CD4-positive, alpha-beta T cell (primary cell): Measurements from ENCODE around the gene COBL. TPM values are rescaled to one million over a fixed set of nuclear protein-coding genes. Genes with fewer than 3 reads are reported as not detected.

Experiments used
- ATAC-seq: fragments of 200-7000 bp; cut with Tn5 transposase; one replicate; pipeline ENCODE4 v1.10.0; 2022; ENCODE audit warnings: mild to moderate bottlenecking; ENCODE audit not compliant: poor library complexity
- CTCF ChIA-PET: fragments of 350-600 bp; sonication (Branson Sonifier 250); formaldehyde crosslinking; loops from one replicate; lab custom pipeline; 2021; ENCODE audit warnings: antibody characterized with exemption, inconsistent platforms; lab: Charles Lee
- POLR2A ChIA-PET: fragments of 350-600 bp; sonication (Branson Sonifier 250); formaldehyde crosslinking; loops from one replicate; lab custom pipeline; 2021; ENCODE audit warnings: antibody characterized with exemption, inconsistent platforms; lab: Charles Lee
- DNase-seq, 14 experiments: peaks; one replicate each; pipeline ENCODE4 v3.0.0-alpha.2; 2013 to 2020; ENCODE audit warnings: mixed read lengths in 2 of 14
- H3K27ac ChIP-seq, 2 donors: one replicate each; pipeline versions ENCODE4 v1.5.1 to v1.7.0; 2013; ENCODE audit warnings: low read length in 2 of 2, low read depth in 1 of 2, mild to moderate bottlenecking in 1 of 2
- H3K27me3 ChIP-seq, 2 experiments: 1 replicate in 1 of 2; 2 replicates in 1 of 2; pipeline versions ENCODE4 v1.6.1 to v1.7.0; 2013; ENCODE audit warnings: low read length in 2 of 2, control low read depth in 1 of 2, mild to moderate bottlenecking in 1 of 2, moderate library complexity in 1 of 2; ENCODE audit not compliant: insufficient read depth in 2 of 2, control insufficient read depth in 1 of 2
- H3K36me3 ChIP-seq: one replicate; pipeline ENCODE4 v1.6.1; 2013; ENCODE audit warnings: low read length, control low read depth; ENCODE audit not compliant: insufficient read depth
- H3K4me1 ChIP-seq: one replicate; pipeline ENCODE4 v1.6.1; 2013; ENCODE audit warnings: low read length, control low read depth; ENCODE audit not compliant: insufficient read depth
- H3K4me3 ChIP-seq: one replicate; pipeline ENCODE4 v1.5.1; 2013; ENCODE audit warnings: mild to moderate bottlenecking, low read length, moderate library complexity
- H3K9me3 ChIP-seq, 2 experiments: 1 replicate in 1 of 2; 2 replicates in 1 of 2; pipeline versions ENCODE4 v1.6.1 to v1.7.0; 2013; ENCODE audit warnings: low read length in 2 of 2, mild to moderate bottlenecking in 2 of 2, control low read depth in 1 of 2, moderate library complexity in 1 of 2; ENCODE audit not compliant: control insufficient read depth in 1 of 2, insufficient read depth in 1 of 2
- H3K27ac Mint-ChIP-seq: one replicate; pipeline ENCODE4 v1.8.0; 2020; ENCODE audit warnings: mixed read lengths
- H3K27me3 Mint-ChIP-seq: one replicate; pipeline ENCODE4 v1.8.0; 2021; ENCODE audit warnings: mixed read lengths
- H3K36me3 Mint-ChIP-seq: one replicate; pipeline ENCODE4 v1.8.0; 2021; ENCODE audit warnings: low read depth, mixed read lengths
- H3K4me1 Mint-ChIP-seq: one replicate; pipeline ENCODE4 v1.8.0; 2021; ENCODE audit warnings: low read depth, mixed read lengths
- H3K4me3 Mint-ChIP-seq: one replicate; pipeline ENCODE4 v1.8.0; 2020; ENCODE audit warnings: mild to moderate bottlenecking, mixed read lengths
- H3K9me3 Mint-ChIP-seq: one replicate; pipeline ENCODE4 v1.8.0; 2020; ENCODE audit warnings: mixed read lengths
- intact Hi-C, 2 experiments: fragments of 100-400 bp; cut with DNase I in 1 of 2; cut with micrococcal nuclease in 1 of 2; formaldehyde crosslinking; loops; one replicate each; pipeline versions ENCODE4 v1.15.1 to v1.9.0; 2023 to 2025; cut with DNase I, micrococcal nuclease
- total RNA-seq, 174 experiments: library from RNA in 2 of 174; stranded (reverse) in 2 of 174; gene quantifications; one replicate each; pipeline ENCODE4 v1.2.3 and lab custom pipeline; 2021 to 2026
- TF ChIP-seq, protein P1 (sequence below): fragments of 200-600 bp; IDR thresholded peaks from one replicate; pipeline ENCODE4 v1.8.0; 2022; ENCODE audit warnings: antibody characterized with exemption, mild to moderate bottlenecking

The COBL gene
- total RNA-seq, 2 experiments from 2014 or later: not detected

DNA sequence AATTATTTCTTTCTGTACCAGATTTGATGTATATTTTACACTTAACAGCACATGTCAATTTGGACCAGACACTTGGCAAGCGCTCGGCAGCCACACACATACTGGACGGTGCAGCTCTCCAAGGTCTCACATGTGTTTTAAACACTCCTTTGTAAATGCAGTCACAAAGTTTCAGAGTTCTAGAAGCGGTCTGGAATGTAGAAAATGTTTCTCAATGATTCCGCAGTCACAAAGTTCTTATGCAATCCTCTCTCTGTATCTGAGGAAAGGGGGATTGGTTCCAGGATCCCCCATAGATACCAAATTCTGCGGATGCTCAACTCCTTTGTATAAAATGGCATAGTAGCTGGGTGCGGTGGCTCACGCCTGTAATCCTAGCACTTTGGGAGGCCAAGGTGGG, 280.9 kb downstream of the COBL start:
- intact Hi-C loops: no loop called here
- Mint-ChIP-seq H3K4me3 (no peak overlapping the region), H3K9me3 (no peaks in the 10 kb centered on the region), H3K4me1 (no peaks in the 10 kb centered on the region), H3K36me3 (no peaks in the 10 kb centered on the region), H3K27ac (no peak overlapping the region), H3K27me3 (no peaks in the 10 kb centered on the region)
- Histone ChIP-seq H3K36me3 (no peaks in the 10 kb centered on the region), H3K9me3 (no peaks in the 10 kb centered on the region), H3K27me3 (no peaks in the 10 kb centered on the region), H3K4me1 (no peaks in the 10 kb centered on the region), H3K27ac (no peak overlapping the region), H3K4me3 (no peak overlapping the region)
- ATAC-seq: no peak
- no peak for DNase-seq
- POLR2A ChIA-PET: no interaction called here
- TF ChIP-seq, protein P1, sequence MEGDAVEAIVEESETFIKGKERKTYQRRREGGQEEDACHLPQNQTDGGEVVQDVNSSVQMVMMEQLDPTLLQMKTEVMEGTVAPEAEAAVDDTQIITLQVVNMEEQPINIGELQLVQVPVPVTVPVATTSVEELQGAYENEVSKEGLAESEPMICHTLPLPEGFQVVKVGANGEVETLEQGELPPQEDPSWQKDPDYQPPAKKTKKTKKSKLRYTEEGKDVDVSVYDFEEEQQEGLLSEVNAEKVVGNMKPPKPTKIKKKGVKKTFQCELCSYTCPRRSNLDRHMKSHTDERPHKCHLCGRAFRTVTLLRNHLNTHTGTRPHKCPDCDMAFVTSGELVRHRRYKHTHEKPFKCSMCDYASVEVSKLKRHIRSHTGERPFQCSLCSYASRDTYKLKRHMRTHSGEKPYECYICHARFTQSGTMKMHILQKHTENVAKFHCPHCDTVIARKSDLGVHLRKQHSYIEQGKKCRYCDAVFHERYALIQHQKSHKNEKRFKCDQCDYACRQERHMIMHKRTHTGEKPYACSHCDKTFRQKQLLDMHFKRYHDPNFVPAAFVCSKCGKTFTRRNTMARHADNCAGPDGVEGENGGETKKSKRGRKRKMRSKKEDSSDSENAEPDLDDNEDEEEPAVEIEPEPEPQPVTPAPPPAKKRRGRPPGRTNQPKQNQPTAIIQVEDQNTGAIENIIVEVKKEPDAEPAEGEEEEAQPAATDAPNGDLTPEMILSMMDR: no peak
- CTCF ChIA-PET: interaction anchor here (0.7 kb wide), 1 partner anchor 138 kb away, joined by 3 read pairs; no protein-coding TSS in a partner anchor

DNA sequence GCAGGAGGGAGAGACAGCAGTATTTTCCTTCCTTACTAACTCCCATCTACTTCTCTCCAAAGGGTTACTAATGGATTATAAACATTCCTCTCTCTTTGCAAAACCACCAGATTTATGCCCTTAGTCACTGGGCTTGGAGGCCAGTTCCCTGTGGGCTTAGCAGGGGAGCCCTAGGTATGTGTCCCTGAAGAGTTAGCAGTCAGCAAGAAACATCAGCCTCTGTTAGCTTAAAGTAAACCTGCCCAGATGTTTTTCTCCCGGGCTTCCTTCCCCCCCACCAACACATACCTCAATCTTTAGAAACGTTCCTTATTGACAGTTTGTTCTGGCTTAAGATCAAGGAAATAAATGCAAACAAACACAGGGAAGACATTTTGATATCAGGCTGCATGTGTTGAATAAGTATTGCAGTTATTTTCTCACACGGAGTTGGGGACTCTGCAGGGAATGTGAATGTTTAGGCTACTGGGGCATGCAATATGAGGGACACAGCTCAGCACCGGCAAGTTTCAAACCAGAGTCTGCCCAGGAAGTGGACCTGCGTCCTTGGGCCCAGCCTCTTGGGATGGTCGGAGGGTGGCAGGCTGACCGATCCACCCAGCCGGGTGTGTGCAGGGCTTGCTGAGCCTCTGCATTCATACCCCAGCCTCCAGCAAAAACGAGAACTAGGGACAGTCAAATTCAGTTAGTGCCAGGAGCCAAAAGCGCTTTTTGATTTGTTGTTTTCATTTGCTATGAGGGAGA, 281.9 kb downstream of the COBL start:
- no peak overlapping the region for H3K27ac ChIP-seq
- ATAC-seq (no peak), DNase-seq (no peak)
- TF ChIP-seq, protein P1: no peak
- Mint-ChIP-seq H3K4me3 (no peak overlapping the region), H3K27ac (no peak overlapping the region), H3K36me3 (no peaks in the 10 kb centered on the region), H3K9me3 (no peaks in the 10 kb centered on the region), H3K4me1 (no peaks in the 10 kb centered on the region), H3K27me3 (no peaks in the 10 kb centered on the region)
- ChIA-PET CTCF (no interaction called here), POLR2A (no interaction called here)
- intact Hi-C loops: no loop called here
- no peaks in the 10 kb centered on the region for H3K36me3 ChIP-seq
- H3K9me3 ChIP-seq: no peaks in the 10 kb centered on the region
- no peaks in the 10 kb centered on the region for H3K4me1 ChIP-seq
- no peak overlapping the region for H3K4me3 ChIP-seq
- H3K27me3 ChIP-seq: no peaks in the 10 kb centered on the region

DNA sequence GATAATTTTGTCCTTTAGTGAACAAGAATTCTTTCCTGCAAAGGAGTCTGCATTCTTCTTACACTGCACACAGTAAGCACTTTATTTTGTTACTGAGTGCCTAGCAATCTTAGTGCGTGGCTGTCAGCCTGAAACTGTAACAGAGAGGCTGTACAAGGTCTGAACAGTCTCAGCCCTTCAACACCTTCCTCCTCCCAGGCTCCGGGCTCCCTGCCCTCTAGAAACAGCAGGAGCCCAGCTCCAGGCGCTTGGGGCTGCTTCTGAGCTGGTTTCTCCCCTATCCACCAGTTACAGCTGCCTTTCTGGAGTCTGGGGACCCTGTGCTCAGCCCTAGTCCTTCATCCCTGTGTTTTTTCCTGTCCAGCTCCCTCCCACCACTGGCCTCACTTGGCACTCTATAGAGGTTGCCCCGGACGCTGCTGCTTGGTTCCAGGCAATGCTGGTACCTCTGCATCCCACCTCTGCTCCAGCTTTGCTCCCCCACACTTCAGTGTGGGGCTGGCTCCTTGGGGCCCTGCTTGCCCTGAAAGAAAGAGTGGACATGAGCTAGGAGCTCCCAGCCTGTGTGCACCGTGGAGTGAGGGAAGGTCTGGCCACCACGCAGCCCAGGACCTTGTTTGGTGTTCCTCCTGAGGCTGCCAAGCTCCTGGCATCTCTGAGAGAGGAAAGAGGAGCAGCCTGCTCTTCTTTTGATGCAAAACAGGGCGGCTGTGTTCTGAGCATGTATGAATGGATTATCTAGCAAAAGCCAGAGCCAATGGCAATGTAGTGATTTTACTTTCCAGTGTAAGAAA, 282.7 kb downstream of the COBL start:
- intact Hi-C loops: no loop called here
- Histone ChIP-seq H3K9me3 (no peaks in the 10 kb centered on the region), H3K27me3 (no peaks in the 10 kb centered on the region), H3K4me3 (no peak overlapping the region), H3K27ac (no peak overlapping the region), H3K4me1 (no peaks in the 10 kb centered on the region), H3K36me3 (no peaks in the 10 kb centered on the region)
- Mint-ChIP-seq H3K4me3 (no peak overlapping the region), H3K36me3 (no peaks in the 10 kb centered on the region), H3K27ac (no peak overlapping the region), H3K9me3 (no peaks in the 10 kb centered on the region), H3K4me1 (no peaks in the 10 kb centered on the region), H3K27me3 (no peaks in the 10 kb centered on the region)
- CTCF ChIA-PET: no interaction called here
- ATAC-seq: no peak
- no peak for DNase-seq
- TF ChIP-seq, protein P1: no peak
- POLR2A ChIA-PET: no interaction called here
